ENCODE results near the gene PCCA.

- TF ChIP-seq, protein P1, sequence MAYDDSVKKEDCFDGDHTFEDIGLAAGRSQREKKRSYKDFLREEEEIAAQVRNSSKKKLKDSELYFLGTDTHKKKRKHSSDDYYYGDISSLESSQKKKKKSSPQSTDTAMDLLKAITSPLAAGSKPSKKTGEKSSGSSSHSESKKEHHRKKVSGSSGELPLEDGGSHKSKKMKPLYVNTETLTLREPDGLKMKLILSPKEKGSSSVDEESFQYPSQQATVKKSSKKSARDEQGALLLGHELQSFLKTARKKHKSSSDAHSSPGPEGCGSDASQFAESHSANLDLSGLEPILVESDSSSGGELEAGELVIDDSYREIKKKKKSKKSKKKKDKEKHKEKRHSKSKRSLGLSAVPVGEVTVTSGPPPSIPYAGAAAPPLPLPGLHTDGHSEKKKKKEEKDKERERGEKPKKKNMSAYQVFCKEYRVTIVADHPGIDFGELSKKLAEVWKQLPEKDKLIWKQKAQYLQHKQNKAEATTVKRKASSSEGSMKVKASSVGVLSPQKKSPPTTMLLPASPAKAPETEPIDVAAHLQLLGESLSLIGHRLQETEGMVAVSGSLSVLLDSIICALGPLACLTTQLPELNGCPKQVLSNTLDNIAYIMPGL (CRISPR knock-in tag; IDR thresholded peaks at IDR 0.05) = no peak
- no peak for TF ChIP-seq CTCF (IDR thresholded peaks at IDR 0.05)
- no peak for TF ChIP-seq TP53 (CRISPR knock-in tag; IDR thresholded peaks at IDR 0.05)
Measured at GRCh38 chr13:100443998-100444328, 355.1 kb downstream of the PCCA start.
